Panc1 (cell line): ENCODE results near the gene SND1. TPM values are rescaled to one million over a fixed set of nuclear protein-coding genes. Genes with fewer than 3 reads are reported as not detected.

ENCODE experiments used
- ATAC-seq: fragments of 200-7000 bp; cut with Tn5 transposase; 2 replicates; pipeline ENCODE4 v1.9.1; 2020; ENCODE audit warnings: mild to moderate bottlenecking, moderate library complexity
- BruUV-seq: library from RNA; stranded (reverse); fragments of 400-500 nt; replicated peaks from 2 replicates; lab custom pipeline; 2021; lab: Mats Ljungman, UMichigan
- CTCF ChIA-PET: fragments of 300-600 bp; sonication (Branson Sonifier 250); formaldehyde crosslinking; loops from one replicate; lab custom pipeline; 2022; ENCODE audit warnings: antibody characterized with exemption; lab: Charles Lee
- POLR2A ChIA-PET: fragments of 300-600 bp; sonication (Branson Sonifier 250); formaldehyde crosslinking; loops from one replicate; lab custom pipeline; 2022; ENCODE audit warnings: antibody characterized with exemption; lab: Charles Lee
- DNase-seq: peaks from one replicate; pipeline ENCODE4 v3.0.0-alpha.2; 2010; ENCODE audit warnings: low read depth, low spot score
- H3K27ac ChIP-seq: 2 replicates; pipeline ENCODE4 v1.5.1; 2011; ENCODE audit warnings: mild to moderate bottlenecking, low read length, inconsistent platforms
- H3K27me3 ChIP-seq: fragments of 200-500 bp; sonication (Bioruptor generic); 2 replicates; pipeline ENCODE4 v1.6.0; 2014; ENCODE audit warnings: low read length, inconsistent platforms; ENCODE audit not compliant: control insufficient read depth, insufficient read depth
- H3K36me3 ChIP-seq: fragments of 200-500 bp; sonication (Bioruptor generic); 2 replicates; pipeline ENCODE4 v1.5.1; 2014; ENCODE audit warnings: inconsistent platforms, mild to moderate bottlenecking, low read length, moderate library complexity; ENCODE audit not compliant: control insufficient read depth, insufficient read depth
- H3K4me1 ChIP-seq: 2 replicates; pipeline ENCODE4 v1.5.1; 2011; ENCODE audit warnings: inconsistent platforms, mild to moderate bottlenecking, low read length, moderate library complexity; ENCODE audit not compliant: control insufficient read depth, insufficient read depth
- H3K4me3 ChIP-seq, 2 experiments: 2 replicates each; pipeline ENCODE4 v1.5.1; 2011 to 2012; ENCODE audit warnings: low read depth in 2 of 2, low read length in 2 of 2, mild to moderate bottlenecking in 2 of 2, inconsistent platforms in 1 of 2, moderate library complexity in 1 of 2
- H3K9me3 ChIP-seq: fragments of 200-500 bp; sonication (Bioruptor generic); 2 replicates; pipeline ENCODE4 v1.5.1; 2014; ENCODE audit warnings: low read depth, mild to moderate bottlenecking, inconsistent platforms, low read length, moderate library complexity; ENCODE audit not compliant: control insufficient read depth, insufficient read depth
- POLR2AphosphoS5 ChIP-seq: IDR thresholded peaks from 2 replicates; pipeline ENCODE4 v1.6.1; 2012; ENCODE audit warnings: mild to moderate bottlenecking, low read depth, low read length, moderate library complexity
- SIN3A ChIP-seq: IDR thresholded peaks from 2 replicates; pipeline ENCODE4 v1.6.1; 2012; ENCODE audit warnings: low read depth, mild to moderate bottlenecking, low read length, moderate library complexity, borderline replicate concordance; ENCODE audit not compliant: insufficient read depth
- TCF7L2 ChIP-seq: IDR thresholded peaks from 2 replicates; pipeline ENCODE4 v1.6.1; 2011; ENCODE audit warnings: mild to moderate bottlenecking, low read depth, low read length, inconsistent platforms
- in situ Hi-C: cut with HindIII; loops from 2 replicates; pipeline ENCODE4 v1.10.0; 2016; ENCODE audit warnings: low sequenced_read_pairs, low pct_unique_long_range_greater_than_20kb
- intact Hi-C: fragments of 100-400 bp; cut with micrococcal nuclease; formaldehyde crosslinking; loops from one replicate; pipeline ENCODE4 v1.10.0; 2022; ENCODE audit not compliant: unreplicated experiment
- total RNA-seq: library from RNA; stranded (reverse); gene quantifications from one replicate; pipeline ENCODE4 v1.2.1, GENCODE V29; 2021; ENCODE audit not compliant: unreplicated experiment
- TF ChIP-seq, protein P1 (sequence below), 2 experiments: IDR thresholded peaks; 2 replicates each; pipeline ENCODE4 v1.6.1; 2011 to 2012; ENCODE audit warnings: low read depth in 2 of 2, control low read depth in 1 of 2, low read length in 1 of 2, mild to moderate bottlenecking in 1 of 2, moderate library complexity in 1 of 2; ENCODE audit not compliant: insufficient read depth in 1 of 2
- TF ChIP-seq, protein P2 (sequence below): fragments of 450-650 bp; IDR thresholded peaks from 2 replicates; pipeline ENCODE4 v1.5.1; 2017; ENCODE audit warnings: mild to moderate bottlenecking

Gene SND1
- total RNA-seq, 1 experiment from 2014 or later = 176 TPM

DNA sequence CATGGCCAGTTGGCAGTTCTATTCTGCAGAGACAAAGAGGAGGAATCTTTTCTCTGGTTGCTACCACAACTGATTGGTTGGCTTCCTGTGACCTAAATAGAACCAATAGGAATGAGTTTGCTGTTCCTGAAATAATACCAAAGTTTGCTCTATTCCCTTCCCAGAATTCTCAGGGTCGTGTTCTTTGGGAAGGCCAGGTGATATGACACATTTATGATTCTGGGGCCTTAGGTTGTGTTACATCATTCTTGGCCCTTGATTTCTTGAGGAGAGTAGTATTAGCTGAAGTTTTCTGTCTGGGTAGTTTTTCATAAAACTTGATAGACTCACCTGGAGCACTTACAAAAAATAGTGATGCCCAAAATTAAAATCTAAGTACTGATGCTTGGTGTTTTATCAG lies 207.3 kb downstream of the SND1 start:
- CTCF ChIA-PET = no interaction called here
- BruUV-seq = no TSS peak
- no peak overlapping the region for H3K4me3 ChIP-seq

DNA sequence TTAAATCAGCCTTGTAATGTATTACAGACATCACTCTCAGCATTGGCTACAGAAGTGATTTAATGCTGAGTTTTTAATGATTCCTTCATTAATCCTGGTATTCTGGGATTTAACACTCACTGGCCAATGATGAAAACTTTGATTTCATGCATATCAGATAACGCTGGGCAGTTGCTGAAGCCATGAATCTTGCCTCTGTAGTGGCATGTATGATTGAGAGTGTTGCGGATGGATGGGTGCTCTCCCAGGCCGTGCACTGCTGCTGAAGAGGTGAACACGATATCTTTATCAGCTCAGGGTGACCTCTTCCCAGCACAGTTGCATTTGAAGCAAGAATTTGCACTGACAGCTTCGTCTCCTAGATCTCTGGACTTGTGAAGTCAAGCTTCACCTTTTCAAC lies 210.5 kb downstream of the SND1 start:
- no TSS peak for BruUV-seq
- POLR2A ChIA-PET = no interaction called here

More for the DNA sequence above, 207.3 kb downstream of the SND1 start:
- DNase-seq (no peak), ATAC-seq (no peak)
- H3K9me3 ChIP-seq = no peaks in the 10 kb centered on the region
- POLR2A ChIA-PET = no interaction called here
- no peaks in the 10 kb centered on the region; the same call in 1 of the 2 replicates for H3K36me3 ChIP-seq
- intact Hi-C loops (no loop called here), in situ Hi-C loops (no loop called here)
- no peak overlapping the region for H3K27ac ChIP-seq
- H3K27me3 ChIP-seq = no peaks in the 10 kb centered on the region
- H3K4me1 ChIP-seq = no peaks in the 10 kb centered on the region
- TF ChIP-seq SIN3A (no peak), POLR2AphosphoS5 (no peak), TCF7L2 (no peak)
- TF ChIP-seq, protein P1, sequence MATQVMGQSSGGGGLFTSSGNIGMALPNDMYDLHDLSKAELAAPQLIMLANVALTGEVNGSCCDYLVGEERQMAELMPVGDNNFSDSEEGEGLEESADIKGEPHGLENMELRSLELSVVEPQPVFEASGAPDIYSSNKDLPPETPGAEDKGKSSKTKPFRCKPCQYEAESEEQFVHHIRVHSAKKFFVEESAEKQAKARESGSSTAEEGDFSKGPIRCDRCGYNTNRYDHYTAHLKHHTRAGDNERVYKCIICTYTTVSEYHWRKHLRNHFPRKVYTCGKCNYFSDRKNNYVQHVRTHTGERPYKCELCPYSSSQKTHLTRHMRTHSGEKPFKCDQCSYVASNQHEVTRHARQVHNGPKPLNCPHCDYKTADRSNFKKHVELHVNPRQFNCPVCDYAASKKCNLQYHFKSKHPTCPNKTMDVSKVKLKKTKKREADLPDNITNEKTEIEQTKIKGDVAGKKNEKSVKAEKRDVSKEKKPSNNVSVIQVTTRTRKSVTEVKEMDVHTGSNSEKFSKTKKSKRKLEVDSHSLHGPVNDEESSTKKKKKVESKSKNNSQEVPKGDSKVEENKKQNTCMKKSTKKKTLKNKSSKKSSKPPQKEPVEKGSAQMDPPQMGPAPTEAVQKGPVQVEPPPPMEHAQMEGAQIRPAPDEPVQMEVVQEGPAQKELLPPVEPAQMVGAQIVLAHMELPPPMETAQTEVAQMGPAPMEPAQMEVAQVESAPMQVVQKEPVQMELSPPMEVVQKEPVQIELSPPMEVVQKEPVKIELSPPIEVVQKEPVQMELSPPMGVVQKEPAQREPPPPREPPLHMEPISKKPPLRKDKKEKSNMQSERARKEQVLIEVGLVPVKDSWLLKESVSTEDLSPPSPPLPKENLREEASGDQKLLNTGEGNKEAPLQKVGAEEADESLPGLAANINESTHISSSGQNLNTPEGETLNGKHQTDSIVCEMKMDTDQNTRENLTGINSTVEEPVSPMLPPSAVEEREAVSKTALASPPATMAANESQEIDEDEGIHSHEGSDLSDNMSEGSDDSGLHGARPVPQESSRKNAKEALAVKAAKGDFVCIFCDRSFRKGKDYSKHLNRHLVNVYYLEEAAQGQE (IDR thresholded peaks at IDR 0.05; ENCODE audit: insufficient read depth in 1 of 2, low read depth in 2 of 2, low read length in 1 of 2) = no peak
- TF ChIP-seq, protein P2, sequence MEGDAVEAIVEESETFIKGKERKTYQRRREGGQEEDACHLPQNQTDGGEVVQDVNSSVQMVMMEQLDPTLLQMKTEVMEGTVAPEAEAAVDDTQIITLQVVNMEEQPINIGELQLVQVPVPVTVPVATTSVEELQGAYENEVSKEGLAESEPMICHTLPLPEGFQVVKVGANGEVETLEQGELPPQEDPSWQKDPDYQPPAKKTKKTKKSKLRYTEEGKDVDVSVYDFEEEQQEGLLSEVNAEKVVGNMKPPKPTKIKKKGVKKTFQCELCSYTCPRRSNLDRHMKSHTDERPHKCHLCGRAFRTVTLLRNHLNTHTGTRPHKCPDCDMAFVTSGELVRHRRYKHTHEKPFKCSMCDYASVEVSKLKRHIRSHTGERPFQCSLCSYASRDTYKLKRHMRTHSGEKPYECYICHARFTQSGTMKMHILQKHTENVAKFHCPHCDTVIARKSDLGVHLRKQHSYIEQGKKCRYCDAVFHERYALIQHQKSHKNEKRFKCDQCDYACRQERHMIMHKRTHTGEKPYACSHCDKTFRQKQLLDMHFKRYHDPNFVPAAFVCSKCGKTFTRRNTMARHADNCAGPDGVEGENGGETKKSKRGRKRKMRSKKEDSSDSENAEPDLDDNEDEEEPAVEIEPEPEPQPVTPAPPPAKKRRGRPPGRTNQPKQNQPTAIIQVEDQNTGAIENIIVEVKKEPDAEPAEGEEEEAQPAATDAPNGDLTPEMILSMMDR = no peak

More for the DNA sequence above, 210.5 kb downstream of the SND1 start:
- Histone ChIP-seq H3K9me3 (no peaks in the 10 kb centered on the region), H3K36me3 (no peaks in the 10 kb centered on the region; the same call in 1 of the 2 replicates), H3K27ac (no peak overlapping the region), H3K4me3 (no peak overlapping the region), H3K27me3 (no peaks in the 10 kb centered on the region), H3K4me1 (no peaks in the 10 kb centered on the region)
- in situ Hi-C loops = no loop called here
- ATAC-seq (no peak), DNase-seq (no peak)
- CTCF ChIA-PET = no interaction called here
- TF ChIP-seq TCF7L2 (no peak), SIN3A (no peak), POLR2AphosphoS5 (no peak)
- TF ChIP-seq, protein P1 (IDR thresholded peaks at IDR 0.05; ENCODE audit: insufficient read depth in 1 of 2, low read depth in 2 of 2, low read length in 1 of 2) = no peak
- TF ChIP-seq, protein P2 = no peak
- intact Hi-C loops = no loop called here
